Activated CD8-positive, alpha-beta memory T cell treated with anti-CD3 and anti-CD28 coated beads for 1 hour (primary cell): Measurements from ENCODE around the gene FGF3.

ENCODE experiments used
- DNase-seq, 2 donors: peaks; one replicate each; pipeline ENCODE4 v3.0.0-alpha.2; 2020; ENCODE audit warnings: low read depth in 1 of 2; ENCODE audit errors: extremely low read depth in 1 of 2

FGF3 gene

GRCh38 chr11:69844396-69844795, 25.2 kb upstream of the FGF3 start:
- no peak for DNase-seq

GRCh38 chr11:69843529-69843921, 24.3 kb upstream of the FGF3 start:
- no peak for DNase-seq

GRCh38 chr11:69842746-69843528, 23.7 kb upstream of the FGF3 start:
- no peak for DNase-seq

GRCh38 chr11:69841859-69842698, 22.9 kb upstream of the FGF3 start:
- no peak for DNase-seq

GRCh38 chr11:69841170-69841858, 22.1 kb upstream of the FGF3 start:
- DNase-seq = no peak

GRCh38 chr11:69840371-69841169, 21.4 kb upstream of the FGF3 start:
- no peak for DNase-seq

GRCh38 chr11:69839516-69839915, 20.3 kb upstream of the FGF3 start:
- no peak for DNase-seq

- no peak for DNase-seq
Observed at GRCh38 chr11:69837791-69838190, 18.6 kb upstream of the FGF3 start.

- DNase-seq = no peak
Observed at GRCh38 chr11:69836401-69836800, 17.2 kb upstream of the FGF3 start.

GRCh38 chr11:69834811-69835800, 15.9 kb upstream of the FGF3 start:
- no peak for DNase-seq

GRCh38 chr11:69834251-69834650, 15.0 kb upstream of the FGF3 start:
- DNase-seq = no peak

- DNase-seq = no peak
Observed at GRCh38 chr11:69832561-69833413, 13.6 kb upstream of the FGF3 start.

GRCh38 chr11:69831985-69832384, 12.8 kb upstream of the FGF3 start:
- no peak for DNase-seq

GRCh38 chr11:69830086-69830485, 10.9 kb upstream of the FGF3 start:
- no peak for DNase-seq

- no peak for DNase-seq
Observed at GRCh38 chr11:69828971-69829344, 9.7 kb upstream of the FGF3 start.

GRCh38 chr11:69828276-69828970, 9.2 kb upstream of the FGF3 start:
- no peak for DNase-seq

GRCh38 chr11:69826773-69827172, 7.6 kb upstream of the FGF3 start:
- DNase-seq = no peak

GRCh38 chr11:69825941-69826340, 6.7 kb upstream of the FGF3 start:
- DNase-seq = no peak
